HepG2 (cell line): ENCODE data around the gene RBBP8. TPM values are rescaled to one million over a fixed set of nuclear protein-coding genes. Genes with fewer than 3 reads are reported as not detected.

Source experiments
- ATAC-seq: fragments of 200-7000 bp; cut with Tn5 transposase; 3 replicates; pipeline ENCODE4 v1.9.1; 2020; ENCODE audit warnings: mild to moderate bottlenecking, moderate library complexity
- BruUV-seq: library from RNA; stranded (reverse); fragments of 400-500 nt; replicated peaks from 2 replicates; lab custom pipeline; 2021; lab: Mats Ljungman, UMichigan
- CTCF ChIA-PET: fragments of 300-600 bp; formaldehyde crosslinking; extraction: SDS; loops from one replicate; lab custom pipeline; 2021; ENCODE audit warnings: low total read pairs, inconsistent platforms, low intra/inter-chr PET ratio; lab: Yijun Ruan, JAX
- POLR2A ChIA-PET: fragments of 350-600 bp; sonication (Branson Sonifier 250); formaldehyde crosslinking; loops from one replicate; lab custom pipeline; 2020; ENCODE audit warnings: antibody characterized with exemption, inconsistent platforms; lab: Yijun Ruan, JAX
- DNase-seq: peaks from one replicate; pipeline ENCODE4 v3.0.0-alpha.2; 2015; ENCODE audit warnings: low spot score
- FAIRE-seq: peaks from 3 replicates; lab custom pipeline; 2011; peaks lifted over from hg19 to GRCh38; lab: Jason Lieb, UNC
- H2AFZ ChIP-seq: one replicate; pipeline ENCODE4 v1.6.1; 2011; ENCODE audit warnings: low read length, inconsistent platforms
- H3K27ac ChIP-seq: fragments of 300-600 bp; 3 replicates; pipeline ENCODE4 v1.8.0; 2011; ENCODE audit warnings: mixed run types, mild to moderate bottlenecking, mixed read lengths, low read length, inconsistent platforms; ENCODE audit not compliant: insufficient read depth; ENCODE audit errors: extremely low read length
- H3K27me3 ChIP-seq, 2 experiments: fragments of 200-600 bp in 1 of 2; 2 replicates in 1 of 2; 3 replicates in 1 of 2; pipeline versions ENCODE4 v1.6.0 to v1.8.0; 2011; ENCODE audit warnings: low read length in 2 of 2, mild to moderate bottlenecking in 2 of 2, moderate library complexity in 2 of 2, inconsistent platforms in 1 of 2; ENCODE audit not compliant: insufficient read depth in 2 of 2, control insufficient read depth in 1 of 2
- H3K36me3 ChIP-seq, 2 experiments: fragments of 200-600 bp in 1 of 2; replicated peaks in 1 of 2; 2 replicates in 1 of 2; 3 replicates in 1 of 2; pipeline versions ENCODE4 v1.5.1 to v1.8.0; 2011; ENCODE audit warnings: low read length in 2 of 2, inconsistent platforms in 1 of 2; ENCODE audit not compliant: insufficient read depth in 2 of 2, control insufficient read depth in 1 of 2
- H3K4me1 ChIP-seq: 2 replicates; pipeline ENCODE4 v1.5.1; 2012; ENCODE audit warnings: low read length, inconsistent platforms; ENCODE audit not compliant: insufficient read depth
- H3K4me2 ChIP-seq: 2 replicates; pipeline ENCODE4 v1.6.0; 2011; ENCODE audit warnings: low read depth, low read length, inconsistent platforms
- H3K4me3 ChIP-seq, 3 experiments: fragments of 200-600 bp in 1 of 3; sonication (generic), shearing (Covaris generic) in 1 of 3; replicated peaks in 1 of 3; 2 replicates each; pipeline ENCODE4 v1.5.1; 2011 to 2016; ENCODE audit warnings: low read length in 3 of 3, inconsistent platforms in 2 of 3, low read depth in 2 of 3, mild to moderate bottlenecking in 2 of 3, control low read depth in 1 of 3, mixed read lengths in 1 of 3; ENCODE audit not compliant: insufficient read depth in 1 of 3
- H3K79me2 ChIP-seq: one replicate; pipeline ENCODE4 v1.6.1; 2011; ENCODE audit warnings: low read length, inconsistent platforms; ENCODE audit not compliant: insufficient read depth
- H3K9ac ChIP-seq: 2 replicates; pipeline ENCODE4 v1.6.0; 2011; ENCODE audit warnings: mild to moderate bottlenecking, low read depth, low read length, inconsistent platforms; ENCODE audit not compliant: insufficient read depth
- H3K9me3 ChIP-seq: 2 replicates; pipeline ENCODE4 v1.5.1; 2012; ENCODE audit warnings: mild to moderate bottlenecking, low read length
- H4K20me1 ChIP-seq: 2 replicates; pipeline ENCODE4 v1.6.0; 2011; ENCODE audit warnings: inconsistent platforms, mild to moderate bottlenecking, low read length, moderate library complexity; ENCODE audit not compliant: insufficient read depth
- XRCC5 ChIP-seq: fragments of 200-400 bp; formaldehyde crosslinking; optimal IDR thresholded peaks from 2 replicates; pipeline ENCODE3; 2017; ENCODE audit warnings: mild to moderate bottlenecking, low read length
- ZNF124 ChIP-seq: sonication (generic); formaldehyde crosslinking; IDR thresholded peaks from 2 replicates; pipeline ENCODE4 v1.4.0; 2020; ENCODE audit warnings: missing genetic modification reagents
- ZNF766 ChIP-seq: sonication (generic); formaldehyde crosslinking; IDR thresholded peaks from 2 replicates; pipeline ENCODE4 v1.5.0; 2020; ENCODE audit warnings: missing genetic modification reagents, borderline replicate concordance
- WGBS: methylation state at CpG from one replicate; pipeline ENCODE4 v1.1.6; 2017; ENCODE audit warnings: low lambda C conversion rate; 5-methylcytosine and 5-hydroxymethylcytosine counted together
- in situ Hi-C: cut with HindIII; loops from 2 replicates; pipeline ENCODE4 v1.10.0; 2017; ENCODE audit warnings: low pct_unique_long_range_greater_than_20kb; ENCODE audit not compliant: extremely low pct_ligation_motif_present
- intact Hi-C: fragments of 100-400 bp; cut with micrococcal nuclease; formaldehyde crosslinking; loops from one replicate; pipeline ENCODE4 v1.10.0; 2022; ENCODE audit not compliant: unreplicated experiment
- polyA plus RNA-seq, 8 experiments: library from polyadenylated mRNA; depleted of rRNA in 3 of 8; stranded (reverse) in 7 of 8; unstranded in 1 of 8; fragments of >200 nt; fragmentation: Illumina TruSeq in 4 of 8; extraction: Trizol in 4 of 8; gene quantifications; 2 replicates each; pipeline versions ENCODE4 v1.2.1 to v1.2.3, GENCODE V29; 2011 to 2016; ENCODE audit warnings: low read depth in 4 of 8, missing spikeins in 1 of 8, mixed read lengths in 1 of 8; ENCODE audit not compliant: insufficient read depth in 1 of 8
- total RNA-seq, 5 experiments: library from RNA; depleted of rRNA; stranded (reverse); fragments of >200 nt; fragmentation: Illumina TruSeq; extraction: Trizol; gene quantifications; 2 replicates each; pipeline ENCODE4 v1.2.3, GENCODE V29; 2016; ENCODE audit warnings: low read depth in 1 of 5
- TF ChIP-seq, protein P1 (sequence below): sonication (generic); formaldehyde crosslinking; IDR thresholded peaks from 2 replicates; pipeline ENCODE4 v1.4.0; 2020; ENCODE audit warnings: mild to moderate bottlenecking, low read depth, missing genetic modification reagents

The RBBP8 gene
- total and polyA plus RNA-seq, 2 of the 13 experiments (the other 11 are each of a cell fraction or from before 2014, with no cell fraction given): 14.2 to 47.4 TPM

DNA sequence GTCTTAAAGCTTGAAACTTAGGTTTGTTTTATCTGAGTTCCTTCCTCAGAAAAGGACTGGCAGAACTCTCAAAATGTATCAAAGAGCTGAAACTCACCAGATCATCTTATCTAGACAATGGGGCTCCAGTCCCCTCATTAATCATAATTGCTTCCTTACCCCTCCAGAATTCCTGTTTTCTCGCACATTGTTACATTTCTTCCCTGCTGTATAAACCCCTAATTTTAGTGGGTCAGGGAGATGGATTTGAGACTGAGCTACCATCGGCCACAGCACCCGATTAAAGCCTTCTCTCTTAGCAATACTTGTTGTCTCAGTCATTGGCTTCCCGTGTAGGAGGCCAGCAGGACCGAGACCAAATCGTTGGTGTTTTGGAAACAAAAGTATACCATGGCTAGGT lies 130.4 kb downstream of the RBBP8 start:
- ChIA-PET CTCF (no interaction called here), POLR2A (no interaction called here)
- no peak overlapping the region for H3K4me2 ChIP-seq
- no peak for DNase-seq
- in situ Hi-C loops (no loop called here), intact Hi-C loops (no loop called here)
- ATAC-seq: no peak
- no peak overlapping the region for H2AFZ ChIP-seq
- no TSS peak for BruUV-seq
- WGBS: 76% methylated on average over 6 of the region's 6 CpGs
- TF ChIP-seq ZNF766 (CRISPR knock-in tag) (no peak), XRCC5 (no peak), ZNF124 (CRISPR knock-in tag) (peak; percentile 96)
- H3K79me2 ChIP-seq: no peaks in the 10 kb centered on the region
- H3K4me1 ChIP-seq: peaks cover 24% of the 10 kb centered on the region
- H4K20me1 ChIP-seq: no peaks in the 10 kb centered on the region
- peaks cover 6% of the 10 kb centered on the region for H3K9me3 ChIP-seq
- H3K27ac ChIP-seq: no peak overlapping the region
- no peaks in the 10 kb centered on the region; a peak in 1 of 5 replicates for H3K27me3 ChIP-seq
- H3K9ac ChIP-seq: no peak overlapping the region
- H3K36me3 ChIP-seq: no peaks in the 10 kb centered on the region
- H3K4me3 ChIP-seq: no peak overlapping the region
- FAIRE-seq: no peak

DNA sequence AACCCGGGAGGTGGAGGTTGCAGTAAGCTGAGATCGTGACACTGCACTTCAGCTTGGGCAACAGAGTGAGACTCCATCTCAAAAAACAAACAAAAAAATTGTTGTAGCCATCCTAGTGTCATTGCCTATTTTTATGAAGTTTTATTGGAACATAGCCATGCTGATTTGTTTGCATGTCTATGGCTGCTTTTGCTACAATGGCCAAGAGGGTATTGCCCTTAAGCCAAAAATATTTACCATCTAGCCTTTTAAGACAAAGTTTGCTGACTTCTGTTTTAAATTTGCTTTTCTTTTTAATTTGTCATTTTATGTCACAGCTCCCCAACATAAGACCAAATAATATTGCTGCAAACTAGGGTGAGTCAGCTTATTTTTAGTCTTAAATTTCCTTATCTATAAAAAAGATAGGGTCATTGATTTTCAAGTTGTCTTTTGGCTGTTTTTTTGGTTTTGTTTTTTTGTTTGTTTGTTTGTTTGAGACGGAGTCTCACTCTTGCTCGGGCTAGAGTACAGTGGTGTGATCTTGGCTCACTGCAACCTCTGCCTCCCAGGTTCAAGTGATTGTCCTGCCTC lies 132.2 kb downstream of the RBBP8 start:
- no peak for ATAC-seq
- WGBS: 41% methylated on average over 4 of the region's 4 CpGs
- Histone ChIP-seq H4K20me1 (no peaks in the 10 kb centered on the region), H3K9me3 (peaks cover 6% of the 10 kb centered on the region), H3K4me1 (peaks cover 16% of the 10 kb centered on the region), H3K79me2 (no peaks in the 10 kb centered on the region), H3K4me2 (no peak overlapping the region), H3K9ac (no peak overlapping the region), H3K27ac (no peak overlapping the region), H2AFZ (no peak overlapping the region), H3K4me3 (no peak overlapping the region), H3K36me3 (no peaks in the 10 kb centered on the region), H3K27me3 (no peaks in the 10 kb centered on the region)
- intact Hi-C loops (no loop called here), in situ Hi-C loops (no loop called here)
- CTCF ChIA-PET: no interaction called here
- TF ChIP-seq, protein P1, sequence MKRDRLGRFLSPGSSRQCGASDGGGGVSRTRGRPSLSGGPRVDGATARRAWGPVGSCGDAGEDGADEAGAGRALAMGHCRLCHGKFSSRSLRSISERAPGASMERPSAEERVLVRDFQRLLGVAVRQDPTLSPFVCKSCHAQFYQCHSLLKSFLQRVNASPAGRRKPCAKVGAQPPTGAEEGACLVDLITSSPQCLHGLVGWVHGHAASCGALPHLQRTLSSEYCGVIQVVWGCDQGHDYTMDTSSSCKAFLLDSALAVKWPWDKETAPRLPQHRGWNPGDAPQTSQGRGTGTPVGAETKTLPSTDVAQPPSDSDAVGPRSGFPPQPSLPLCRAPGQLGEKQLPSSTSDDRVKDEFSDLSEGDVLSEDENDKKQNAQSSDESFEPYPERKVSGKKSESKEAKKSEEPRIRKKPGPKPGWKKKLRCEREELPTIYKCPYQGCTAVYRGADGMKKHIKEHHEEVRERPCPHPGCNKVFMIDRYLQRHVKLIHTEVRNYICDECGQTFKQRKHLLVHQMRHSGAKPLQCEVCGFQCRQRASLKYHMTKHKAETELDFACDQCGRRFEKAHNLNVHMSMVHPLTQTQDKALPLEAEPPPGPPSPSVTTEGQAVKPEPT (CRISPR knock-in tag): no peak
- no peak for DNase-seq
- FAIRE-seq: no peak
- POLR2A ChIA-PET: no interaction called here
- BruUV-seq: no TSS peak
